Vagina (tissue), 2 donors: ENCODE measurements around the gene SLC7A6.

Experiments
- CTCF ChIP-seq, 3 experiments: fragments of 450-650 bp in 2 of 3; fragments of 200-600 bp in 1 of 3; sonication (generic) in 1 of 3; IDR thresholded peaks; one replicate each; pipeline ENCODE4 v1.5.1; 2017 to 2019; ENCODE audit warnings: antibody characterized with exemption in 3 of 3, mild to moderate bottlenecking in 2 of 3, moderate library complexity in 2 of 3
- POLR2A ChIP-seq, 2 donors: fragments of 450-650 bp; IDR thresholded peaks; one replicate each; pipeline ENCODE4 v1.6.1; 2017; ENCODE audit warnings: antibody characterized with exemption in 2 of 2, mild to moderate bottlenecking in 2 of 2, moderate library complexity in 2 of 2
- POLR2AphosphoS5 ChIP-seq, 2 donors: sonication (generic); formaldehyde crosslinking; IDR thresholded peaks; one replicate each; pipeline ENCODE4 v1.9.0; 2017; ENCODE audit warnings: antibody characterized with exemption in 2 of 2, mild to moderate bottlenecking in 2 of 2, low read depth in 1 of 2; ENCODE audit not compliant: insufficient read depth in 1 of 2

GRCh38 chr16:68244481-68244902 lies 19.8 kb upstream of the SLC7A6 start:
- no peak for TF ChIP-seq CTCF (IDR thresholded peaks at IDR 0.05)
- TF ChIP-seq POLR2A (IDR thresholded peaks at IDR 0.05) = no peak
- TF ChIP-seq POLR2AphosphoS5 (IDR thresholded peaks at IDR 0.05; ENCODE audit: insufficient read depth in 1 of 2, low read depth in 1 of 2) = no peak
